Calu3 (cell line): Measurements from ENCODE around the gene CCSER1. TPM values are rescaled to one million over a fixed set of nuclear protein-coding genes. Genes with fewer than 3 reads are reported as not detected.

Experiments
- BruUV-seq: library from RNA; stranded (reverse); fragments of 400-500 nt; replicated peaks from 2 replicates; lab custom pipeline; 2021; lab: Mats Ljungman, UMichigan
- CTCF ChIA-PET: fragments of 300-600 bp; sonication (Branson Sonifier 250); formaldehyde crosslinking; loops from one replicate; lab custom pipeline; 2022; ENCODE audit warnings: antibody characterized with exemption; lab: Charles Lee
- DNase-seq: peaks from one replicate; pipeline ENCODE4 v3.0.0; 2022
- H3K27ac Mint-ChIP-seq: one replicate; pipeline ENCODE4 v1.8.0; 2022; ENCODE audit warnings: mixed read lengths; ENCODE audit not compliant: unreplicated experiment
- H3K27me3 Mint-ChIP-seq: one replicate; pipeline ENCODE4 v1.8.0; 2022; ENCODE audit warnings: mixed read lengths; ENCODE audit not compliant: unreplicated experiment
- H3K36me3 Mint-ChIP-seq: one replicate; pipeline ENCODE4 v1.8.0; 2022; ENCODE audit warnings: mild to moderate bottlenecking, moderate library complexity, mixed read lengths; ENCODE audit not compliant: insufficient read depth, unreplicated experiment
- H3K4me1 Mint-ChIP-seq: one replicate; pipeline ENCODE4 v1.8.0; 2022; ENCODE audit warnings: mild to moderate bottlenecking, low read depth, mixed read lengths; ENCODE audit not compliant: unreplicated experiment
- H3K4me3 Mint-ChIP-seq: one replicate; pipeline ENCODE4 v1.8.0; 2022; ENCODE audit warnings: mild to moderate bottlenecking, low read depth, moderate library complexity, mixed read lengths; ENCODE audit not compliant: unreplicated experiment
- H3K9me3 Mint-ChIP-seq: one replicate; pipeline ENCODE4 v1.8.0; 2022; ENCODE audit warnings: low read depth, mixed read lengths; ENCODE audit not compliant: unreplicated experiment
- intact Hi-C: fragments of 100-400 bp; cut with micrococcal nuclease; formaldehyde crosslinking; loops from one replicate; pipeline ENCODE4 v1.10.0; 2022; ENCODE audit not compliant: unreplicated experiment
- total RNA-seq: library from RNA; stranded (reverse); gene quantifications from 2 replicates; pipeline ENCODE4 v1.2.3, GENCODE V29; 2022
- TF ChIP-seq, protein P1 (sequence below): fragments of 200-600 bp; IDR thresholded peaks from one replicate; pipeline ENCODE4 v1.8.0; 2022; ENCODE audit warnings: antibody characterized with exemption; ENCODE audit not compliant: unreplicated experiment

Gene CCSER1
- total RNA-seq, 1 experiment from 2014 or later = 6.2 TPM

DNA sequence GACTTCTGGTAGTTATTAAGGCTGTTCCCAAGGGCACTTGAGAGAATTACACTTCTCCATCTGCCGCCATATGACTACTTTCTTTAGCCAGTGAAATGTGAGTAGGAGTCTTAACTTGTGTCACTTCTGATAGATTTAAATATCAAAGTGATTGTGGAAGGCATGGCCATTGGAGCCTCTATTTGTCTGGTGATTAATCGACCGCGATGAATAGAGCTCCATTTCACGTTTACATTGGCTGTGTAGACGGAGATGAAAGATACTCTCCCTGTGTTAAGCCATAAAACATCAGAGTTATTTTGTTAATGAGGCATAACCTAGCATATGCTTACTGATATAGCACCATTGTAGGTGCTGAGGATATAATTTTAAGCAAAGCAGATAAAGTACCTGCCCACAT, 852.4 kb downstream of the CCSER1 start:
- H3K9me3 Mint-ChIP-seq = peaks cover 2% of the 10 kb centered on the region
- intact Hi-C loops = no loop called here
- no peaks in the 10 kb centered on the region for H3K4me1 Mint-ChIP-seq
- no peaks in the 10 kb centered on the region for H3K27me3 Mint-ChIP-seq
- no peak overlapping the region for H3K27ac Mint-ChIP-seq
- no peak for DNase-seq
- TF ChIP-seq, protein P1, sequence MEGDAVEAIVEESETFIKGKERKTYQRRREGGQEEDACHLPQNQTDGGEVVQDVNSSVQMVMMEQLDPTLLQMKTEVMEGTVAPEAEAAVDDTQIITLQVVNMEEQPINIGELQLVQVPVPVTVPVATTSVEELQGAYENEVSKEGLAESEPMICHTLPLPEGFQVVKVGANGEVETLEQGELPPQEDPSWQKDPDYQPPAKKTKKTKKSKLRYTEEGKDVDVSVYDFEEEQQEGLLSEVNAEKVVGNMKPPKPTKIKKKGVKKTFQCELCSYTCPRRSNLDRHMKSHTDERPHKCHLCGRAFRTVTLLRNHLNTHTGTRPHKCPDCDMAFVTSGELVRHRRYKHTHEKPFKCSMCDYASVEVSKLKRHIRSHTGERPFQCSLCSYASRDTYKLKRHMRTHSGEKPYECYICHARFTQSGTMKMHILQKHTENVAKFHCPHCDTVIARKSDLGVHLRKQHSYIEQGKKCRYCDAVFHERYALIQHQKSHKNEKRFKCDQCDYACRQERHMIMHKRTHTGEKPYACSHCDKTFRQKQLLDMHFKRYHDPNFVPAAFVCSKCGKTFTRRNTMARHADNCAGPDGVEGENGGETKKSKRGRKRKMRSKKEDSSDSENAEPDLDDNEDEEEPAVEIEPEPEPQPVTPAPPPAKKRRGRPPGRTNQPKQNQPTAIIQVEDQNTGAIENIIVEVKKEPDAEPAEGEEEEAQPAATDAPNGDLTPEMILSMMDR = no peak
- no TSS peak for BruUV-seq
- H3K4me3 Mint-ChIP-seq = no peak overlapping the region
- CTCF ChIA-PET = no interaction called here
- H3K36me3 Mint-ChIP-seq = no peaks in the 10 kb centered on the region

DNA sequence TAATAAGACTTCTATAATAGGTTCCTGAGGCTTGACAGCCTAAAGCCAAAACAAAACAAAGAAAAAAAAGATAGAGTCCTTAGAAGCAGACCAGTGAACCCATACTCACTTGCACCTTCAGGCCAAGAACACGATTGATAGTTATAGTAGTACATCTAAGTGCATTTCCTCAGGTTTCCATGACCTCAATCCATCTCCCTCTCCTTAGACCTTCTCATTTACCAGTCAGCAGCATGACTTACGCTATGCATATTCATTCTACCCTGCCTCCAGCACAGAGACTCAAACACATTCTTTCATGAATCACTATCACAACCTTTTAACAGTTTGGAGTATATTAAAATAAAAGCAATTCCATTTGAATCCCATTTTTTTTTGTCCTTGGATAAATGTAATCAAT, 855.6 kb downstream of the CCSER1 start:
- Mint-ChIP-seq H3K4me1 (no peaks in the 10 kb centered on the region), H3K27ac (no peak overlapping the region), H3K27me3 (no peaks in the 10 kb centered on the region), H3K36me3 (no peaks in the 10 kb centered on the region), H3K9me3 (peaks cover 2% of the 10 kb centered on the region), H3K4me3 (no peak overlapping the region)
- intact Hi-C loops = no loop called here
- no peak for DNase-seq
- CTCF ChIA-PET = no interaction called here
- no TSS peak for BruUV-seq
- TF ChIP-seq, protein P1 = no peak

DNA sequence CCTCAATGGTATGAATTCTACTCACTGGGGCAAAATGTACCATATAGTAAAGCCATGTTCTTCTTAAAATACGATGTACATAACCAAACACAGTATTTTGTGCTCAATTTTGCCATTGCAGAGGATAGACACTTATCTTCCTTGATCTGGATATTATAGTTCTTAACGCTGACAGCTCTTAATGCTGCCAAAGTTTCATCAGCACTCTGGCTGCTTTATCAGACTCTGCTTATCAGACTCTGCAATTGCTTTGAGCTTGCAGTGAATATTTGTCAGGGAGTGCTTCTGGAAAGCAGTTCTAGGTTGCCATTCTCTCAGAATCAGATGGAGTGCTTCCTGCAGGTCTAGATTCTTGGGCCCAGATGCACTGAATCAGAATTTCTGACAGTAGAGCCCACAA, 863.1 kb downstream of the CCSER1 start:
- Mint-ChIP-seq H3K9me3 (no peaks in the 10 kb centered on the region), H3K4me3 (no peak overlapping the region), H3K4me1 (no peaks in the 10 kb centered on the region), H3K27me3 (no peaks in the 10 kb centered on the region), H3K36me3 (no peaks in the 10 kb centered on the region), H3K27ac (no peak overlapping the region)
- TF ChIP-seq, protein P1 = no peak
- intact Hi-C loops = no loop called here
- DNase-seq = no peak
- no TSS peak for BruUV-seq
- CTCF ChIA-PET = interaction anchor here (0.7 kb wide), 1 partner anchor 505 kb away, joined by 4 read pairs; no protein-coding TSS in a partner anchor

DNA sequence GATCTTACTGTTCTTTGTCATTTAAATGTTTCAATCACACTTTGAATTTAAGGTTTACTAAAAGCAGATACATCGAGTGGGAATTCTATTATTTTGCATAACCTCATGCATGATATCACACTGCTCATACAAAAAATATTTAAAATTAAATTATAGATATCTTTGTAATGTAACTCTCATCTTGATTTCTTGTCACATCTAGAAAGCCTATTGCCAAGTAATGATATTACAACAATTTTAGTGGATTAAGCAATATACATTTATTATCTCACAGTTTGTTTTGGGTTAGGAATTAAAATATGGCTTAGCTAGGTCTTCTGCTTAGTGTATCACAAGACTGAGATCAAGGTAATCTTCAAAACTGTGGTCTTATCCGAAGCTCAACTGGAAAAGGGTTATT, 865.0 kb downstream of the CCSER1 start:
- no TSS peak for BruUV-seq
- Mint-ChIP-seq H3K9me3 (no peaks in the 10 kb centered on the region), H3K4me1 (no peaks in the 10 kb centered on the region), H3K4me3 (no peak overlapping the region), H3K36me3 (no peaks in the 10 kb centered on the region), H3K27ac (no peak overlapping the region), H3K27me3 (no peaks in the 10 kb centered on the region)
- CTCF ChIA-PET = no interaction called here
- DNase-seq = no peak
- TF ChIP-seq, protein P1 = no peak
- intact Hi-C loops = no loop called here
